Upper lobe of left lung (tissue), 4 donors: ENCODE data around the gene EPC2.
"Not testable (repeated sequence)": the region's sequence is repeated elsewhere in the genome, so short reads cannot be mapped to it uniquely, and the experiment has no call there.

Source experiments
- CTCF ChIP-seq, 6 experiments: fragments of 450-650 bp in 4 of 6; fragments of 200-600 bp in 2 of 6; sonication (generic) in 2 of 6; IDR thresholded peaks; one replicate each; pipeline ENCODE4 v1.5.1; 2016 to 2019; ENCODE audit warnings: antibody characterized with exemption in 6 of 6
- EP300 ChIP-seq, 4 donors: sonication (generic); formaldehyde crosslinking; IDR thresholded peaks; one replicate each; pipeline ENCODE4 v1.5.1; 2017; ENCODE audit warnings: antibody characterized with exemption in 4 of 4, control low read depth in 2 of 4
- POLR2AphosphoS5 ChIP-seq, 2 donors: sonication (generic); formaldehyde crosslinking; IDR thresholded peaks; one replicate each; pipeline ENCODE4 v1.5.1; 2017; ENCODE audit warnings: antibody characterized with exemption in 2 of 2

GRCh38 chr2:148688011-148688410, 43.5 kb downstream of the EPC2 start:
- TF ChIP-seq POLR2AphosphoS5, EP300, CTCF (IDR thresholded peaks at IDR 0.05): not testable (repeated sequence)
